Neural progenitor cell (in vitro differentiated cells): ENCODE data around the gene HIRA. TPM values are rescaled to one million over a fixed set of nuclear protein-coding genes. Genes with fewer than 3 reads are reported as not detected.

Source experiments
- DNase-seq: peaks from one replicate; pipeline ENCODE4 v3.0.0-alpha.2; 2016; ENCODE audit warnings: low spot score
- H2AFZ ChIP-seq: fragments of 200-600 bp; sonication (generic); replicated peaks from 2 replicates; pipeline ENCODE4 v1.6.1; 2016; ENCODE audit warnings: antibody characterized with exemption
- H3F3A ChIP-seq: fragments of 200-600 bp; sonication (generic); 2 replicates; pipeline ENCODE4 v1.6.1; 2016; ENCODE audit warnings: antibody characterized with exemption, low read depth
- H3K27ac ChIP-seq: fragments of 200-600 bp; sonication (generic); 2 replicates; pipeline ENCODE4 v1.5.1; 2016; ENCODE audit warnings: mild to moderate bottlenecking
- H3K27me3 ChIP-seq: fragments of 200-600 bp; sonication (generic); 2 replicates; pipeline ENCODE4 v1.6.1; 2016; ENCODE audit warnings: mild to moderate bottlenecking, moderate library complexity
- H3K36me3 ChIP-seq: fragments of 200-600 bp; sonication (generic); 2 replicates; pipeline ENCODE4 v1.5.1; 2016
- H3K4me1 ChIP-seq: fragments of 200-600 bp; sonication (generic); 2 replicates; pipeline ENCODE4 v1.6.1; 2016; ENCODE audit warnings: mixed run types
- H3K4me2 ChIP-seq: fragments of 200-600 bp; sonication (generic); 2 replicates; pipeline ENCODE4 v1.6.1; 2016
- H3K4me3 ChIP-seq: fragments of 200-600 bp; sonication (generic); 2 replicates; pipeline ENCODE4 v1.5.1; 2016
- H3K79me2 ChIP-seq: fragments of 200-600 bp; sonication (generic); 2 replicates; pipeline ENCODE4 v1.6.1; 2016; ENCODE audit warnings: low read depth
- H3K9ac ChIP-seq: fragments of 200-600 bp; sonication (generic); 2 replicates; pipeline ENCODE4 v1.6.1; 2016
- H3K9me3 ChIP-seq: fragments of 200-600 bp; sonication (generic); 2 replicates; pipeline ENCODE4 v1.5.1; 2016; ENCODE audit warnings: low read depth
- H4K20me1 ChIP-seq: fragments of 200-600 bp; sonication (generic); 2 replicates; pipeline ENCODE4 v1.6.1; 2016; ENCODE audit warnings: low read depth
- H3K27ac Mint-ChIP-seq: 3 replicates; pipeline ENCODE4 v1.8.0; 2021; ENCODE audit warnings: mixed read lengths
- H3K27me3 Mint-ChIP-seq: 2 replicates; pipeline ENCODE4 v1.8.0; 2022; ENCODE audit warnings: low read depth, mild to moderate bottlenecking, inconsistent platforms, moderate library complexity, mixed read lengths; ENCODE audit not compliant: insufficient read depth
- H3K36me3 Mint-ChIP-seq: 3 replicates; pipeline ENCODE4 v1.8.0; 2021; ENCODE audit warnings: mixed read lengths
- H3K4me1 Mint-ChIP-seq: 3 replicates; pipeline ENCODE4 v1.8.0; 2021; ENCODE audit warnings: mixed read lengths
- H3K4me3 Mint-ChIP-seq: 3 replicates; pipeline ENCODE4 v1.8.0; 2021; ENCODE audit warnings: mild to moderate bottlenecking, moderate library complexity, mixed read lengths
- H3K9me3 Mint-ChIP-seq: 3 replicates; pipeline ENCODE4 v1.8.0; 2020; ENCODE audit warnings: mixed read lengths
- CTCF ChIP-seq: fragments of 200-600 bp; sonication (generic); IDR thresholded peaks from 2 replicates; pipeline ENCODE4 v1.5.1; 2017; ENCODE audit warnings: antibody characterized with exemption, mild to moderate bottlenecking
- EZH2 ChIP-seq: fragments of 200-600 bp; sonication (generic); IDR thresholded peaks from 2 replicates; pipeline ENCODE4 v1.6.1; 2017; ENCODE audit warnings: antibody characterized with exemption, mild to moderate bottlenecking, moderate library complexity
- EZH2phosphoT487 ChIP-seq: fragments of 200-600 bp; sonication (generic); IDR thresholded peaks from 2 replicates; pipeline ENCODE4 v1.6.1; 2017; ENCODE audit warnings: antibody characterized with exemption
- total RNA-seq: library from RNA; depleted of rRNA; stranded (reverse); fragments of >200 nt; gene quantifications from 2 replicates; pipeline ENCODE4 v1.2.3, GENCODE V29; 2015; ENCODE audit warnings: low replicate concordance

Gene HIRA
- total RNA-seq, 1 donor from 2014 or later = 18.9 TPM

DNA sequence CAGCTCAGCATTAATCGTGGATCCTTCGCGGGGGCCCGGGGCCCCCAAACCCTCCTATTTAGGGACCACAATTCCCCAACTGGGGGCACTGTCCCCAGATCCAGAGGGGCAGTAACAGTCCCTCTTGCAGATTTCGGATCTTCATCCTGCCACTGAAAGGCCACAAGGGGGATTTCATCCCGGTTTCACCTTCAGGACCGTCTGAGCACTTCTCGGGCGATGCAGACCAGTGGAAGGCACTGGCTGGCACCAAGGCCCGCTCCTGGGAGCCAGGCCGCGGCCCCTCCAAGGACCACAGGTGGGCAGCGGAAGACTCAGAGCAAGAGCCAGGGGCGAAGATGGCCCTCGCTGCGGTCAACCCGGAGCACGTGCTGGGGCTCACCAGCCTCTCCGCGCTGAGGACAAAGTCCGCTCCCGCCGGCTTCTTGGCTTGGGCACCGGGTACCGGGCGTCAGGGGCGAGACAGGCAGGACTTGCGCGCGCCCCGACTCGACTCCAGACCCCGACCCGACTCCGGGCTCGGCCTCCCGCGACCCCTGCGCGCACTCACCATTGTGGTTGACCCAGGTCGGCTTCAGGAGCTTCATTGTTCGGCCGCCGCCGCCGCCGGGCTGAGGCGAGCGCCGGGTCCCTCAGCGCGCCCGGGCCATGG is 517 bp downstream of the HIRA start:
- peaks cover 17% of the 10 kb centered on the region for H3K36me3 Mint-ChIP-seq
- Histone ChIP-seq H3K4me1 (peaks cover 18% of the 10 kb centered on the region), H2AFZ (no peak overlapping the region), H3K9ac (peak overlapping the region; percentile 74), H3K27me3 (no peaks in the 10 kb centered on the region), H3K4me3 (peak overlapping the region; percentile 66), H3K27ac (peak overlapping the region; percentile 42), H3K79me2 (peaks cover 58% of the 10 kb centered on the region), H3K36me3 (no peaks in the 10 kb centered on the region), H3K4me2 (peak overlapping the region; percentile 95), H4K20me1 (peaks cover 47% of the 10 kb centered on the region), H3K9me3 (no peaks in the 10 kb centered on the region), H3F3A (peaks cover 29% of the 10 kb centered on the region)
- H3K27me3 Mint-ChIP-seq = no peaks in the 10 kb centered on the region
- TF ChIP-seq CTCF (peak; percentile 57), EZH2phosphoT487 (peak; percentile 6), EZH2 (no peak)
- peak; percentile 72 for DNase-seq
- no peak overlapping the region for H3K27ac Mint-ChIP-seq
- H3K4me1 Mint-ChIP-seq = peaks cover 31% of the 10 kb centered on the region
- no peaks in the 10 kb centered on the region for H3K9me3 Mint-ChIP-seq
- peak overlapping the region; percentile 91 for H3K4me3 Mint-ChIP-seq

- peaks cover 13% of the 10 kb centered on the region for H3K36me3 Mint-ChIP-seq
- Histone ChIP-seq H3K9me3 (no peaks in the 10 kb centered on the region), H3K9ac (peak overlapping the region; percentile 74), H3K36me3 (no peaks in the 10 kb centered on the region), H3K4me1 (peaks cover 18% of the 10 kb centered on the region), H3K4me2 (peak overlapping the region; percentile 95), H2AFZ (no peak overlapping the region), H4K20me1 (peaks cover 55% of the 10 kb centered on the region), H3F3A (peaks cover 29% of the 10 kb centered on the region), H3K27ac (no peak overlapping the region), H3K4me3 (peak overlapping the region; percentile 66), H3K27me3 (no peaks in the 10 kb centered on the region), H3K79me2 (peaks cover 66% of the 10 kb centered on the region)
- H3K27ac Mint-ChIP-seq = no peak overlapping the region
- no peaks in the 10 kb centered on the region for H3K27me3 Mint-ChIP-seq
- DNase-seq = peak; percentile 27
- peak overlapping the region; percentile 91 for H3K4me3 Mint-ChIP-seq
- H3K9me3 Mint-ChIP-seq = no peaks in the 10 kb centered on the region
- TF ChIP-seq CTCF (no peak), EZH2 (no peak), EZH2phosphoT487 (no peak)
- H3K4me1 Mint-ChIP-seq = peaks cover 31% of the 10 kb centered on the region
Measured at GRCh38 chr22:19429950-19430889, 1.3 kb downstream of the HIRA start.

- Histone ChIP-seq H3K4me2 (no peak overlapping the region), H3K79me2 (peaks cover 100% of the 10 kb centered on the region), H3K27ac (no peak overlapping the region), H3K27me3 (no peaks in the 10 kb centered on the region), H3K4me1 (peaks cover 10% of the 10 kb centered on the region), H3K9me3 (no peaks in the 10 kb centered on the region), H3K4me3 (no peak overlapping the region), H3F3A (no peaks in the 10 kb centered on the region), H2AFZ (no peak overlapping the region), H4K20me1 (peaks cover 90% of the 10 kb centered on the region), H3K9ac (no peak overlapping the region), H3K36me3 (no peaks in the 10 kb centered on the region)
- DNase-seq = no peak
- Mint-ChIP-seq H3K36me3 (peaks cover 12% of the 10 kb centered on the region), H3K27ac (no peak overlapping the region), H3K27me3 (no peaks in the 10 kb centered on the region), H3K4me3 (no peak overlapping the region), H3K4me1 (peaks cover 15% of the 10 kb centered on the region), H3K9me3 (no peaks in the 10 kb centered on the region)
- TF ChIP-seq EZH2 = no peak
- TF ChIP-seq CTCF = no peak
- no peak for TF ChIP-seq EZH2phosphoT487
Measured at GRCh38 chr22:19424186-19424500, 7.4 kb downstream of the HIRA start.
